ENCODE measurements around the gene EVI2A.

- TF ChIP-seq CTCF (IDR thresholded peaks at IDR 0.05; ENCODE audit: insufficient read depth, low read depth, low read length) (no peak), EZH2 (IDR thresholded peaks at IDR 0.05; ENCODE audit: insufficient read depth, low read length) (no peak)
Observed at GRCh38 chr17:31281061-31281460, 40.4 kb downstream of the EVI2A start.
